Coronary artery (tissue), 2 donors: ENCODE data around the gene PSD2.

Experiments
- DNase-seq: peaks from one replicate; pipeline ENCODE4 v3.0.0-alpha.2; 2017; ENCODE audit warnings: low spot score
- H3K27ac ChIP-seq, 2 donors: fragments of 200-600 bp; sonication (generic); one replicate each; pipeline ENCODE4 v1.5.1; 2016 to 2019
- H3K4me3 ChIP-seq: fragments of 200-600 bp; sonication (generic); 2 replicates; pipeline ENCODE4 v1.5.1; 2016; ENCODE audit warnings: mild to moderate bottlenecking, moderate library complexity
- TF ChIP-seq, protein P1 (sequence below): fragments of 200-600 bp; sonication (generic); IDR thresholded peaks from one replicate; pipeline ENCODE4 v1.5.1; 2019; ENCODE audit warnings: antibody characterized with exemption

The PSD2 gene

DNA sequence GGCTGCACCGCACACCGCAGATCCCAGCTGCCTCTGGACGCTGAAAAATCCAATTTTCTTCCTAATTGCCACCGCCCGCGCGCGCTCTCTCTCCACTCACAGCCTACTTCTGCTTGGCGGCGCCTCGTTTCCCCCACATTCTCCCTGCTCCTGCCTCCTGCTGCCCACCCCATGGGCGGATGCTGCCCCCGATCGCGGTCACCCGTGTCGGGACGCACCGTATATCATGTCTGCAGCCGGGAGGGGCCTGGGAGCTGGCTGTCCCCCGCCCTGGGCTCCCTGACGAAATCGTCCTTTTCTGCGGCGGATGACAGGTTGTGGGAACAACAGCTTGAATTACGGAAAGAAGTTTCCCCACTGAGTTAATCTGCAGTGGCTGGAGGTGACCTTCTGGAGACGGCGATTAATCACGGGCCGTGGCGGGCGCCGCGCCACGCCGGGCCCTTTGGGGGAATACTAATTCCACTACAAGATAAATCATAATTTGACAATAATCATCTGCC is 36.3 kb upstream of the PSD2 start:
- TF ChIP-seq, protein P1, sequence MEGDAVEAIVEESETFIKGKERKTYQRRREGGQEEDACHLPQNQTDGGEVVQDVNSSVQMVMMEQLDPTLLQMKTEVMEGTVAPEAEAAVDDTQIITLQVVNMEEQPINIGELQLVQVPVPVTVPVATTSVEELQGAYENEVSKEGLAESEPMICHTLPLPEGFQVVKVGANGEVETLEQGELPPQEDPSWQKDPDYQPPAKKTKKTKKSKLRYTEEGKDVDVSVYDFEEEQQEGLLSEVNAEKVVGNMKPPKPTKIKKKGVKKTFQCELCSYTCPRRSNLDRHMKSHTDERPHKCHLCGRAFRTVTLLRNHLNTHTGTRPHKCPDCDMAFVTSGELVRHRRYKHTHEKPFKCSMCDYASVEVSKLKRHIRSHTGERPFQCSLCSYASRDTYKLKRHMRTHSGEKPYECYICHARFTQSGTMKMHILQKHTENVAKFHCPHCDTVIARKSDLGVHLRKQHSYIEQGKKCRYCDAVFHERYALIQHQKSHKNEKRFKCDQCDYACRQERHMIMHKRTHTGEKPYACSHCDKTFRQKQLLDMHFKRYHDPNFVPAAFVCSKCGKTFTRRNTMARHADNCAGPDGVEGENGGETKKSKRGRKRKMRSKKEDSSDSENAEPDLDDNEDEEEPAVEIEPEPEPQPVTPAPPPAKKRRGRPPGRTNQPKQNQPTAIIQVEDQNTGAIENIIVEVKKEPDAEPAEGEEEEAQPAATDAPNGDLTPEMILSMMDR: no peak
- DNase-seq: no peak
- H3K27ac ChIP-seq: no peak overlapping the region
- H3K4me3 ChIP-seq: no peak overlapping the region

DNA sequence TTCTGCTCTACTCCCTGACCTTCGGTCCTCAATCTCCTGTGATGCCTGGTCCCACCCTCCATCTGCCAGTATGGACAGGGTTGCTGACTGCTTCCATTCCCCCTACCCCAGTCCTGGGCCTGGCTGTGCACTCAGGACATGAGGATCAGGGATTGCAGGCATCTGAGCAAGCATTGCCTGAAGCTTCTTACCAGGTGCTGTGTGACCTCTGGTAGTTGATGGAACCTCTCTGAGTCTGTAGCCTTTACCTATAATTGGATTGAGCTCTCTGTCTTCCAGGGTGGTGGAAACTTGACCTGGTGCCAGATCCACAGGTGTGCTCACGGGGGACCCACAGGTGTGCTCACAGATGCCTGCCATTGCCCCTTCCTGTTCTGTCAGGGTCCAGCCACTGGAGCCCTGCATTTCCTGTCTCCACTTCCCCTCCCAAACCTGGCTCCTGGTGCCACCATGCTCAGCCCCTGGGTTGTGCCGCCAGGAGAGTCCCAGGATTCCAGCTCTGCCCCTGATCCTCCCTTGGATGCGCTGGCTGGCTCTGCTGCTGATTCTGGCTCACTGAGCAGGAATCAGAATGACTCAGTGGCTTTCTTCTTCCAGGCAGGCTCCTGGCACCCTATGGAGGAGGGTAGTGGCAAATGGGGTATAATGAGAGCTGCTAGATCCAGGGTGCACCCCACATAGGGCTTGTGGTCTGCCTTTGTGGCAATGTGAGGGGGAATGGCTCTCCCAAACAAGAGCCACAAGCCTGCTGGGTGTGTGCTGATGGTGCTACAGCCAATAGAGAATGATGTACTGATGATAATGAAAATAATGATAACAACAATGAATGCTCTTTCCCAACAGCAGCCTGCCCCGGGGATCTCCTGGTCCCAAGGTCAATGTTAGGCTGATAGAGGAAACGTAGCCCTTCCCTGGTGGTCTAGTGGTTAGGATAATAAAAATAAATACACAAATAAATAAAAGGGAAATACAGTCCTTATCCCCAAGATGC is 35.2 kb upstream of the PSD2 start:
- DNase-seq: no peak
- no peak overlapping the region for H3K4me3 ChIP-seq
- TF ChIP-seq, protein P1: no peak
- H3K27ac ChIP-seq: no peak overlapping the region

DNA sequence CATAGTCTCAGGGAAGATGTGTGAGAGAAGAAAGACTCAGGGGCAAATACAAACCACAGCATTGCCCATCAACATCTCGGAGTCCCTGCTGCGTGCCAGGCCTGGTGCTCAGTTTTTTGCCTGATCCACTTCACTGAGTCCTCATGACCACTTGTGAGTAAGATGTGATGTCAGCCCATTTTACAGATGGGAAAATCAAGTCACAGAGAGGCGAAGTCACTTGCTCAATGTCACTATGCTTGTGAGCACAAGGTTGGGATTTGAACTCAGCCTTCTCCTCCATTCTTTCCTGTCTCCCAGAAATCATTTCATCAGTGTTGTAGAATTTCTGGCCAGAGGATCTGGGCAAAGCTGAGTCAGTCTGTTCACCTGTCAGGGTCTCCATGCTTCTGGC is 34.6 kb upstream of the PSD2 start:
- Histone ChIP-seq H3K4me3 (no peak overlapping the region), H3K27ac (no peak overlapping the region)
- no peak for DNase-seq
- TF ChIP-seq, protein P1: no peak

DNA sequence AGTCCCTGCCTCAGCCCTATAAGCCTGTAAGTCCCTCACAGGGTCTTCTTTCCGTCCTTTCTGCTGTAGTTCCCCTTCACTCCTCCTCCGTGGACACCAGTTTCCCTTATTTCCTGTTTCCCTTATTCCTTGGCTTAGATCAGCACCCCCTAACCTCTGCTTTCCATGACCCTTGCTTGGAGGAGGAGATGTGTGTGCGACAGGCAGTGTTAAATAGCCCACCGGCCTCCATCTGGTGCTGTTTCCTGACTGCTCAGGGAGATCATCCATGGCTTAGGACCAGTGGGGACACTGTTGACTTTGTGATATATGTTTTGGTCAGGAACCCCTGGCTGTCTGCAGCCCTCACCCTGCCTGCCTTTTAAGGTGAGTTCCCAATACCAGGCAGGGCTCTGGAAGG is 34.1 kb upstream of the PSD2 start:
- H3K27ac ChIP-seq: no peak overlapping the region
- TF ChIP-seq, protein P1: no peak
- no peak overlapping the region for H3K4me3 ChIP-seq
- DNase-seq: no peak

DNA sequence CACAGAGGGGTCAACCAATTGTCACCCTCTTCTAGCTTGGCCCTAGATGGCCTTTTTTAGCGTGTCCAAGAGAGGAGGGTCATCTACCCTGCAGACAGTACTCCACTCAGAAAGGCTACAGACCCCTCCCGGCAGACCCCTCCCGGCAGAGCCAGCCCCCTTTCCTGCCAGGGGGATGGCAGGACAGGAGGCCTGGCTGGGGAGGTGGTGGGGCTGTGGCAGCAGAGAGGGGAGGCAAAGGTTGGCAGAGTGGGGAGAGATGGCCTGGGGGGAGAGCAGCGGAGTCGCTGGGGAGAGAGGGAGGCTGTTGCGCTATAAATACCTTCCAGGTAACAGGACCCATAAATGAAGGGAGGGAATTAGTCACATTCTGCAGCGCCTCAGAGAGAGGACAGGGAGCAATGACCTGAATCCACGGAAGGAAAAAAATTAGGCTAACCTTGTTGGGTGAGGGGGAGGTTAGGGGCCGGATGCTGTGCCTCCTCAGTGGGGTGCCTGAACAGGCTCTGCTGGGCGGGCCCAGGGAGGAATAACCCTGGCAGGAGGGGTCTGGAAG is 32.9 kb upstream of the PSD2 start:
- no peak overlapping the region for H3K4me3 ChIP-seq
- no peak overlapping the region for H3K27ac ChIP-seq
- TF ChIP-seq, protein P1: no peak
- DNase-seq: no peak

DNA sequence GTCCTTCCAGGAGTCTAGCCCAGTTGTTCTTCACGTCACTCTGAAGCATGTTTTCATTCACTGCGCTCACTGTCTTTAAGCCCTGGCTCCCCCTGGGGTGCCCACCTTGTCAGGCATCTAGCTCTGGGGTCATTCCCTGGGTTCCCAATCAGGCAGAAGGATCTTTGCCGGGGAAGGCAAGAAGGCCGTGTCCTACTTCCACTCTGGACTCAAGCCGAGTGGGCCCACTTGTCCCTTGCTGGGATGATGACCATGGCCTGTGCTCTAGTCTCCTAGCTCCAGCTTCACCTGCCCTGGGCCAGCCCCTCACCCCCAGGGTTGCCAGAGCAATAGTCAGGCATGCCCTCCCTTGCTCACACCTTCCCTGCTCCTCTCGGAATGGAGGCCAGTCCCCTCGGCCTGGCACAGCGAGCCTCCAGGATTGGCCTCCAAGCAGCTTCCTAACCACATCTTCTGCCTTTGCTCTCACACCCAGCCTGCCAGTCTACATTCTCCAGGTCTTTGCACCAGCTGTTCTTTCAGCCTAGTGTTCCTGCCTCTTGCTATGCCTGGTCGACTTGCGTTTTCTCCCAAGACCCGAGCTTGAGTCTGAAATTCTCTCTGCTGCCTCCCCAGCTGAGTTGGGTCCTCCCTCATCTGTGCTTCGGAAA is 32.2 kb upstream of the PSD2 start:
- TF ChIP-seq, protein P1: no peak
- Histone ChIP-seq H3K27ac (no peak overlapping the region), H3K4me3 (no peak overlapping the region)
- DNase-seq: no peak
